Astrocyte of the cerebellum (primary cell): ENCODE measurements around the gene C19orf47.

Experiments used
- DNase-seq: peaks from one replicate; pipeline ENCODE4 v3.0.0-alpha.2; 2011; ENCODE audit warnings: low read depth
- H3K4me3 ChIP-seq: 2 replicates; pipeline ENCODE4 v1.5.1; 2011; ENCODE audit warnings: mild to moderate bottlenecking, low read depth, low read length, moderate library complexity
- CTCF ChIP-seq: IDR thresholded peaks from 2 replicates; pipeline ENCODE4 v1.5.1; 2012; ENCODE audit warnings: low read length, low read depth, moderate library complexity, mild to moderate bottlenecking; ENCODE audit errors: missing control alignments
- in situ Hi-C: cut with HindIII; loops from 2 replicates; pipeline ENCODE4 v1.10.0; 2017; ENCODE audit warnings: low sequenced_read_pairs

C19orf47 gene

GRCh38 chr19:40284251-40284500, 64.0 kb downstream of the C19orf47 start:
- H3K4me3 ChIP-seq: peak overlapping the region; percentile 71
- no peak for DNase-seq
- in situ Hi-C loops: no loop called here
- TF ChIP-seq CTCF: no peak

- TF ChIP-seq CTCF: no peak
- DNase-seq: no peak
- in situ Hi-C loops: no loop called here
- H3K4me3 ChIP-seq: peak overlapping the region; percentile 71
Observed at GRCh38 chr19:40283414-40284250, 64.6 kb downstream of the C19orf47 start.

GRCh38 chr19:40282920-40283319, 65.3 kb downstream of the C19orf47 start:
- TF ChIP-seq CTCF: no peak
- no peak overlapping the region for H3K4me3 ChIP-seq
- DNase-seq: no peak
- in situ Hi-C loops: no loop called here

GRCh38 chr19:40282209-40282580, 66.0 kb downstream of the C19orf47 start:
- in situ Hi-C loops: no loop called here
- H3K4me3 ChIP-seq: no peak overlapping the region
- no peak for TF ChIP-seq CTCF

GRCh38 chr19:40281381-40282208, 66.6 kb downstream of the C19orf47 start:
- in situ Hi-C loops: no loop called here
- no peak for DNase-seq
- H3K4me3 ChIP-seq: no peak overlapping the region
- no peak for TF ChIP-seq CTCF

More at GRCh38 chr19:40282209-40282580, 66.0 kb downstream of the C19orf47 start:
- DNase-seq: no peak

GRCh38 chr19:40280608-40281221, 67.5 kb downstream of the C19orf47 start:
- no peak overlapping the region for H3K4me3 ChIP-seq
- DNase-seq: no peak
- in situ Hi-C loops: no loop called here
- TF ChIP-seq CTCF: no peak
